ENCODE data around the gene PUDP.

Gene PUDP

DNA sequence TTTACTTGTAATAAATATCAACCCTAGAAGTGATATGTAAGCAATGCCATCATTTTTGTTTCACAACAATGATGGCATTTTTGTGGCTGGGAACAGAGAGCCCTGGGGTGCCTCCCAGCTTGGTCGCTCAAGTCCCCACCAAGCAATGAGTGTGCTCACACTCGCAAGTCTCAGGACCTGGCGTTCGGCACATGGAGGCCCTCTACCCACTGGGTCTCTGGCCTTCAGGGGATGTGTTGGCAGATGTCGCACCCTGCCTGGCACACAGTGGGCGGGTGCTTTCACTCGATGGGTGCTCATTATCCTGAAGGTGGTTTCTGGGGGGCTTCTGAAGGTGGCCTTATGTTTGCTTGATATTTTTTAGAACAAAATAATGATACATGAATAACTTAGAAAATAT, 75.1 kb downstream of the PUDP start:
- Histone ChIP-seq H3K27me3 (ENCODE audit: insufficient read depth, low read length) (no peaks in the 10 kb centered on the region), H3K9me3 (ENCODE audit: insufficient read depth, low read depth, low read length) (no peaks in the 10 kb centered on the region), H3K4me1 (ENCODE audit: insufficient read depth, low read length) (no peaks in the 10 kb centered on the region), H3K27ac (ENCODE audit: low read depth, low read length) (no peak overlapping the region), H3K4me3 (ENCODE audit: low read length) (no peak overlapping the region), H3K36me3 (ENCODE audit: insufficient read depth, low read length) (no peaks in the 10 kb centered on the region), H3K9ac (ENCODE audit: low read depth, low read length) (no peak overlapping the region)
- WGBS = 93% methylated on average over 7 of the region's 7 CpGs

- no peaks in the 10 kb centered on the region for H3K4me1 ChIP-seq (ENCODE audit: insufficient read depth, low read length)
- 95% methylated on average over 3 of the region's 3 CpGs for WGBS
- H3K27ac ChIP-seq (ENCODE audit: low read depth, low read length) = no peak overlapping the region
These were observed 76.6 kb downstream of the PUDP start for GRCh38 chrX:7071390-7071789.

DNA sequence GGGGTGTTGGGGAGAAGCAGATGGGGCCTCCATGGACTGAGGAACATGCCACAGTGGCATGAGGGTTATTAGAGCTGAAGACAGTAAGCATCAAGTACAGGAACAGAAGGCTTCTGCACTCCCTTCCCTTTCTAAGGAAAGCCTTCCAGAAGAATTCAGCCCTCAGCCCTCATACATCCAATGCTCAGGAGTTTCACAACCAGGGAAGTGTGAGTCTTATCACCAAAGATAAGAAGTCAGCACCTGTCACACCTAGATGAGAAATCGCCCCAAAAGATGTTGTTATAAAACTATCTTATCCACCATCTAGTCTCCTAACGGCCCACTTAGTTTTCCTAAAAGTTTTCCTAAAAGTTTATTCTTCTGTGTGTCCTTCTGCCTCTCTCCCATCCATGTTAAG, 78.4 kb downstream of the PUDP start:
- no peaks in the 10 kb centered on the region for H3K9me3 ChIP-seq (ENCODE audit: insufficient read depth, low read depth, low read length)
- no peak overlapping the region for H3K9ac ChIP-seq (ENCODE audit: low read depth, low read length)
- no peaks in the 10 kb centered on the region for H3K4me1 ChIP-seq (ENCODE audit: insufficient read depth, low read length)
- H3K36me3 ChIP-seq (ENCODE audit: insufficient read depth, low read length) = no peaks in the 10 kb centered on the region; the same call in 1 of the 2 replicates
- H3K27ac ChIP-seq (ENCODE audit: low read depth, low read length) = no peak overlapping the region
- H3K27me3 ChIP-seq (ENCODE audit: insufficient read depth, low read length) = no peaks in the 10 kb centered on the region
- WGBS = 92% methylated on average over 2 of the region's 2 CpGs
- H3K4me3 ChIP-seq (ENCODE audit: low read length) = no peak overlapping the region

More at GRCh38 chrX:7071390-7071789, 76.6 kb downstream of the PUDP start:
- Histone ChIP-seq H3K27me3 (ENCODE audit: insufficient read depth, low read length) (no peaks in the 10 kb centered on the region), H3K4me3 (ENCODE audit: low read length) (no peak overlapping the region), H3K9me3 (ENCODE audit: insufficient read depth, low read depth, low read length) (no peaks in the 10 kb centered on the region), H3K9ac (ENCODE audit: low read depth, low read length) (no peak overlapping the region), H3K36me3 (ENCODE audit: insufficient read depth, low read length) (no peaks in the 10 kb centered on the region; the same call in 1 of the 2 replicates)

- 80% methylated on average over 10 of the region's 10 CpGs for WGBS
- Histone ChIP-seq H3K27me3 (ENCODE audit: insufficient read depth, low read length) (no peaks in the 10 kb centered on the region), H3K36me3 (ENCODE audit: insufficient read depth, low read length) (no peaks in the 10 kb centered on the region; the same call in 1 of the 2 replicates), H3K4me3 (ENCODE audit: low read length) (no peak overlapping the region), H3K9ac (ENCODE audit: low read depth, low read length) (no peak overlapping the region), H3K9me3 (ENCODE audit: insufficient read depth, low read depth, low read length) (no peaks in the 10 kb centered on the region), H3K27ac (ENCODE audit: low read depth, low read length) (no peak overlapping the region), H3K4me1 (ENCODE audit: insufficient read depth, low read length) (no peaks in the 10 kb centered on the region)
These were observed 79.0 kb downstream of the PUDP start for GRCh38 chrX:7068939-7069367.

DNA sequence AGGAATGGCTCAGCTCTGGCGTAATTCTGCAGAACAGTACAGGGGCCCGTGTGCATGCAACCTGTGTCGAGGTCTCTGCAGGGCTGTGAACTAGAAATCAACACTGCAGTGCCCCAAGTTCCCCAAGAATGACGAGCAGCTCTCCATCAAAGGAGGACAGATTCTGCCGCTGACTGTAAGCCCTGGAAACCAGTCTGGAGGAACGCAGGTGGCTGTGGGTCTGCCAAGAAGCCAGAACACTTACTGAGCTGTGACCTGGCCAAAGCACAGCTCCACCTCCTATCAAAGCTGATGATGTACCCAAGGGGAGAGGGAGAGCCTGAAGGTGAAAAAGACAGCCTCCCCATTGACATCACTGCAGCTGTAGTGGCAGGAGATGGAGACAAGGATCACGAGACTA, 80.7 kb downstream of the PUDP start:
- Histone ChIP-seq H3K9me3 (ENCODE audit: insufficient read depth, low read depth, low read length) (no peaks in the 10 kb centered on the region), H3K4me1 (ENCODE audit: insufficient read depth, low read length) (no peaks in the 10 kb centered on the region), H3K27me3 (ENCODE audit: insufficient read depth, low read length) (no peaks in the 10 kb centered on the region), H3K9ac (ENCODE audit: low read depth, low read length) (no peak overlapping the region), H3K36me3 (ENCODE audit: insufficient read depth, low read length) (no peaks in the 10 kb centered on the region; the same call in 1 of the 2 replicates), H3K4me3 (ENCODE audit: low read length) (no peak overlapping the region), H3K27ac (ENCODE audit: low read depth, low read length) (no peak overlapping the region)
- 93% methylated on average over 7 of the region's 7 CpGs for WGBS

GRCh38 chrX:7065473-7065872, 82.5 kb downstream of the PUDP start:
- no peaks in the 10 kb centered on the region for H3K27me3 ChIP-seq (ENCODE audit: insufficient read depth, low read length)
- no peak overlapping the region for H3K9ac ChIP-seq (ENCODE audit: low read depth, low read length)
- H3K27ac ChIP-seq (ENCODE audit: low read depth, low read length) = no peak overlapping the region
- H3K9me3 ChIP-seq (ENCODE audit: insufficient read depth, low read depth, low read length) = no peaks in the 10 kb centered on the region
- no peaks in the 10 kb centered on the region; the same call in 1 of the 2 replicates for H3K36me3 ChIP-seq (ENCODE audit: insufficient read depth, low read length)
- H3K4me1 ChIP-seq (ENCODE audit: insufficient read depth, low read length) = no peaks in the 10 kb centered on the region
- 92% methylated on average over 8 of the region's 8 CpGs for WGBS
- no peak overlapping the region for H3K4me3 ChIP-seq (ENCODE audit: low read length)

- no peaks in the 10 kb centered on the region; the same call in 1 of the 2 replicates for H3K36me3 ChIP-seq (ENCODE audit: insufficient read depth, low read length)
- H3K4me1 ChIP-seq (ENCODE audit: insufficient read depth, low read length) = no peaks in the 10 kb centered on the region
- no peaks in the 10 kb centered on the region for H3K27me3 ChIP-seq (ENCODE audit: insufficient read depth, low read length)
- no peak overlapping the region for H3K4me3 ChIP-seq (ENCODE audit: low read length)
- 92% methylated on average over 1 of the region's 1 CpG for WGBS
- no peaks in the 10 kb centered on the region for H3K9me3 ChIP-seq (ENCODE audit: insufficient read depth, low read depth, low read length)
- no peak overlapping the region for H3K27ac ChIP-seq (ENCODE audit: low read depth, low read length)
- H3K9ac ChIP-seq (ENCODE audit: low read depth, low read length) = no peak overlapping the region
These were observed 85.0 kb downstream of the PUDP start for GRCh38 chrX:7062903-7063302.

DNA sequence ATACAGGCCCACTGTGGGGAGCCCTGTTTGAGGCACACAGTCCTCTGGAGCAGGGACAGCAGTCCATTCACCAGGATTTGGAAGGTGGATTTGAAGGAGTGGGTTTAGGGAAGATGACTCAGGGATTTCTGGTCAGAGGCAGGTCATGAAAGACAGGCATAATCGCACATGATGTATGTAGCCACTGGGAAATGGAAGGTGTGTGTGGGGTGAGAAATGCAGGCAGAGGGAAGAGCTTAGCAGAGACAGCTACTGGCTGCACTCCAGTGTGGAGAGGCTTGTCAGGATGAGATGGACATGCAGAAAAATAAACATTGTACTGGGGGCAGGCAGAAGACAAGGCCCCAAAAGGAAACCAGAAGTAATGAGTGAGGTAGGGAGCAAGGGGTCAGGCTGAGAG, 85.7 kb downstream of the PUDP start:
- no peaks in the 10 kb centered on the region for H3K36me3 ChIP-seq (ENCODE audit: insufficient read depth, low read length)
- no peak overlapping the region for H3K9ac ChIP-seq (ENCODE audit: low read depth, low read length)
- WGBS = 94% methylated on average over 1 of the region's 1 CpG
- no peaks in the 10 kb centered on the region for H3K4me1 ChIP-seq (ENCODE audit: insufficient read depth, low read length)
- no peaks in the 10 kb centered on the region for H3K27me3 ChIP-seq (ENCODE audit: insufficient read depth, low read length)
- no peaks in the 10 kb centered on the region for H3K9me3 ChIP-seq (ENCODE audit: insufficient read depth, low read depth, low read length)
- no peak overlapping the region for H3K27ac ChIP-seq (ENCODE audit: low read depth, low read length)
- no peak overlapping the region for H3K4me3 ChIP-seq (ENCODE audit: low read length)

DNA sequence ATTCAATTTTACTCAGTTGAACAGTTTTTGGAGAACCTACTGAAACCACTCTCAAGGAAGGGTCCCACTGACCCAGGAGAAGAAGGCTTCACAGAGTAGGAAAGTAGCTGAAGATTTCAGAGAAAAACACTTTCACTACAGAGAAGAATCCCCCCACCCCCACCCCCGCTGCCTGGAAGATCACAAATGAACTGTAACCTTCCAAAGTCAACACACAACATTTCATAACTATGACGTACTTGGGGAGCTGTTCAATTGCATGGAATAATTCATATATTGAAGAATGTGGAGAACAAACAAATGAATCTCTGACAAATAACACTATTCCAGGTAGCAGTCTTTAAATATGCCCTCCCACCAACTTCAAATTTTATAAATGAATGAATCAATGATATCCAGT, 86.5 kb downstream of the PUDP start:
- H3K4me1 ChIP-seq (ENCODE audit: insufficient read depth, low read length) = no peaks in the 10 kb centered on the region
- H3K27me3 ChIP-seq (ENCODE audit: insufficient read depth, low read length) = no peaks in the 10 kb centered on the region
- H3K27ac ChIP-seq (ENCODE audit: low read depth, low read length) = no peak overlapping the region
- no peaks in the 10 kb centered on the region for H3K9me3 ChIP-seq (ENCODE audit: insufficient read depth, low read depth, low read length)
- no peak overlapping the region for H3K4me3 ChIP-seq (ENCODE audit: low read length)
- WGBS = no CpG with 5 or more reads among the region's 2 CpGs
- H3K36me3 ChIP-seq (ENCODE audit: insufficient read depth, low read length) = no peaks in the 10 kb centered on the region
- no peak overlapping the region for H3K9ac ChIP-seq (ENCODE audit: low read depth, low read length)

DNA sequence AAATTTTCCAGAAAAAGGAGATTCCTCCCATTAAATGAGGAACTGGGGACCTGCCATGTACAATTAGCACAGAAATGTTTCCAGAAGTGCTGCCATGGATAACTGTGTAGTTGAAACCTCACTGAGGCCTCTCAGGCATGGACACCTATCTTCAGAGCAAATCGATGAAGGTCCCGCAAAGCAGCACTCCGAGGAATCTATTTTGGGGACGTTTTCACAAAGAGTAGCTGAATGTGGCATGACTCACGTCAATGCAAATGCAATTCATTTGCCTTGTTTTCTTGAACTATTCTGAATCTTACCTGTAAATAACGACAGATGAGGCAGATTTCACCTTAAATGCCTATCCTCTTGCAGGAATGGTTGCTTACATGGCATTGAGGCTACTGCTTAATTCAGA, 87.5 kb downstream of the PUDP start:
- 92% methylated on average over 6 of the region's 6 CpGs for WGBS
- Histone ChIP-seq H3K27ac (ENCODE audit: low read depth, low read length) (no peak overlapping the region), H3K36me3 (ENCODE audit: insufficient read depth, low read length) (no peaks in the 10 kb centered on the region)

DNA sequence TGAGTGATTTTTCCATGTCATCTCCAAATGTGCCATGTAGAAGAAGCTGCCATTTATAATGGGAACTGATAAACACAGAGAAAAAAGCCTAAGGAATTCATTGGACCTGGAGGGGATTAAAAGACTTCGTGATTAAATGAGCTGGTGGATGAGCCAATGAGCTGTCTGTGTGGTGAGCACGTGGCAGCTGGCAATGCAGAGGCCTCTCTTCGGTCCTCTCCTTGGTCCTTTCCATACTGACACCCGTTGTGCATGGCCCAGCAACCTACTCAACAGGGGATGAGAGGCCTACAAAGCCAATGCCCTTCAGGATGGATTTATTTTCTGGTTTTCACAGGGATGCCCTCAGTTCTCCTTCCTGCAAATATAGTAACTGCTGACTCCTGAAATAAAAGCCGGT, 88.1 kb downstream of the PUDP start:
- Histone ChIP-seq H3K36me3 (ENCODE audit: insufficient read depth, low read length) (no peaks in the 10 kb centered on the region), H3K4me1 (ENCODE audit: insufficient read depth, low read length) (no peaks in the 10 kb centered on the region), H3K27ac (ENCODE audit: low read depth, low read length) (no peak overlapping the region), H3K9ac (ENCODE audit: low read depth, low read length) (no peak overlapping the region), H3K4me3 (ENCODE audit: low read length) (no peak overlapping the region), H3K9me3 (ENCODE audit: insufficient read depth, low read depth, low read length) (no peaks in the 10 kb centered on the region), H3K27me3 (ENCODE audit: insufficient read depth, low read length) (no peaks in the 10 kb centered on the region)
- WGBS = 92% methylated on average over 5 of the region's 5 CpGs

More for the DNA sequence above, 87.5 kb downstream of the PUDP start:
- no peaks in the 10 kb centered on the region for H3K4me1 ChIP-seq (ENCODE audit: insufficient read depth, low read length)
- no peak overlapping the region for H3K9ac ChIP-seq (ENCODE audit: low read depth, low read length)
- H3K9me3 ChIP-seq (ENCODE audit: insufficient read depth, low read depth, low read length) = no peaks in the 10 kb centered on the region
- H3K27me3 ChIP-seq (ENCODE audit: insufficient read depth, low read length) = no peaks in the 10 kb centered on the region
- H3K4me3 ChIP-seq (ENCODE audit: low read length) = no peak overlapping the region

- H3K27me3 ChIP-seq (ENCODE audit: insufficient read depth, low read length) = no peaks in the 10 kb centered on the region
- 92% methylated on average over 11 of the region's 12 CpGs for WGBS
- H3K27ac ChIP-seq (ENCODE audit: low read depth, low read length) = no peak overlapping the region
- H3K9me3 ChIP-seq (ENCODE audit: insufficient read depth, low read depth, low read length) = no peaks in the 10 kb centered on the region
- H3K9ac ChIP-seq (ENCODE audit: low read depth, low read length) = no peak overlapping the region
- H3K4me1 ChIP-seq (ENCODE audit: insufficient read depth, low read length) = no peaks in the 10 kb centered on the region
- H3K4me3 ChIP-seq (ENCODE audit: low read length) = no peak overlapping the region
- no peaks in the 10 kb centered on the region for H3K36me3 ChIP-seq (ENCODE audit: insufficient read depth, low read length)
These were observed 88.6 kb downstream of the PUDP start for GRCh38 chrX:7059214-7059838.

All from HUES64 (cell line).